COLO829 (cell line): Measurements from ENCODE around the gene GRAMD2B.

Experiments
- DNase-seq: peaks from one replicate; pipeline ENCODE4 v3.0.0; 2012; ENCODE audit warnings: low spot score

The GRAMD2B gene

DNA sequence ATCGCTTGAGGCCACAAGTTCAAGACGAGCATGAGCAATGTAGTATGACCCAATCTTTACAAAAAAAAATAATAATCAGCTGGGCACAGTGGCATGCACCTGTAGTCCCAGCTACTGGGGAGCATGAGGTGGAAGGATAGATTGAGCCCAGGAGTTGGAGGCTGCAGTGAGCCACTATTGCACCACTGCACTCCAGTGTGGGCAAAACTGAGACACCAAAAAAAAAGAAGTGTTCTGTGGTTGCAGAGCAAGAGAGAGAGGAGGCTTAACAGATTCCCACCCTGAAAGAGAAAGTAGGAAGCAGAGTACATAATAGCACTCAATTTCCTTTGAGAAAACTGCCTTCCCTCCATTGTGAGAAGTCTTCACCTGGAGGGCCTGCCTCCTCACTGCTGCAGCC lies 119.2 kb downstream of the GRAMD2B start:
- DNase-seq, result no peak

- no peak for DNase-seq
These were observed 119.8 kb downstream of the GRAMD2B start for GRCh38 chr5:126543009-126543408.

DNA sequence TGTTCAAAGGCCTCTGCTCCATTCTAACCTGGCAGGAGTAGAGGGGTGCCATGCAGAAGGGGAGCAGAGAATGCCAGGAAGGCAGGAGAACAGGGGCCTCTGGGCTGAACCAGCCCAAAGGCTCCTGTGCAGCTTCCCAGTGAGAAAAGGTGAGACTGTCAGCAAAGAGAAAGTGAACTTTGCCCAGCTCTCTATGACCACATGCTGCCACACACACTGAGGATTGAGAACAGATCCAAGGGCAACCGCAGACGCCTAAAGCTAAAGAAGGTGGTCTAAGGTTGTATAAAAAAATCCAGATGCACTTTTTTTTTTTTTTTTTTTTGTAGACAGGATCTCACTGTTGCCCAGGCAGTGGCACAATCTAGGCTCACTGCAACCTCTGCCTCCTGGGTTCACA lies 120.5 kb downstream of the GRAMD2B start:
- DNase-seq, result no peak
